Coronary artery (tissue), 2 donors: ENCODE data around the gene METTL1.

ENCODE experiments used
- DNase-seq: peaks from one replicate; pipeline ENCODE4 v3.0.0-alpha.2; 2017; ENCODE audit warnings: low spot score
- H3K27ac ChIP-seq, 2 donors: fragments of 200-600 bp; sonication (generic); one replicate each; pipeline ENCODE4 v1.5.1; 2016 to 2019
- H3K4me3 ChIP-seq: fragments of 200-600 bp; sonication (generic); 2 replicates; pipeline ENCODE4 v1.5.1; 2016; ENCODE audit warnings: mild to moderate bottlenecking, moderate library complexity
- TF ChIP-seq, protein P1 (sequence below): fragments of 200-600 bp; sonication (generic); IDR thresholded peaks from one replicate; pipeline ENCODE4 v1.5.1; 2019; ENCODE audit warnings: antibody characterized with exemption

Gene METTL1

DNA sequence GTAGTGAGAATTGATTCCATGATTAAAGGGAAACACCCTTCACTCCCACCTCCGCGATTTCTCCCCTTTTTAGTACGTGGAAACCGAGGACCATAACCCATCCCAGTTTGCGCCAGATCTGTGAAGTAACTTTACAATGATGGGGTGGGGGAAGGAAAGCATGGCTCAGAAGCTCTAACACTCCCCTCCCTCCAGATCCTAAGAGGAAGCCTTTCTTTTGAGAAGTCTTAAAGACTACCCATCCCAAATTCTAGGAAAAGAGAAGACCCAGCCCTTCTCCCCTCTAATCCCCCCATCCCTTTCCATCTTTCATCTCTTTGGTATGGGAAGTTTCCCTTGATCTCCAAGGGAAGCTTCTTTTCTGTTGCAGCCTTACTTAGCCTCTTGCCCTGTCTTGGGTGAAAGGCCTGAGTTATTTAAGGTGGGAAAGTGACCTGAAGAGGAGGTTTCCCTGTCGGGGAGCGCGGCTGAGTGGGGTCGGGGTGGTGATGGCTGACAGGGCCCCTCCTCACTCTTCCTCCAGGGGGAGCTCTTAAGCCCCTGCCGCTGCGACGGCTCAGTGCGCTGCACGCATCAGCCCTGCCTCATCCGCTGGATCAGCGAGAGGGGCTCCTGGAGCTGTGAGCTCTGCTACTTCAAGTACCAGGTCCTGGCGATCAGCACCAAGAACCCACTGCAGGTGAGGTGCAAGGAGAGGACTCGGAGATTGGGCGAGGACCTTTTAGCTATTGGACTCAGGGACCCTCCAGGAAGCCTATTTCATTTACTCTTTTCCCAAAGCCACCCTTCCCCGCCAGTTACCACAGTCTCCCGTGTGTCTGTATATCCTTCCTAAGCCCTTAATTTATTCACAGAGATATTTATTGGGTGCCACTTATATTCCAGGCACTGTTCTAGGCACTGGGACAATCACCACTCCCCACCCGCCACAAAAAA, 15.2 kb downstream of the METTL1 start:
- no peak overlapping the region for H3K27ac ChIP-seq
- DNase-seq: no peak

DNA sequence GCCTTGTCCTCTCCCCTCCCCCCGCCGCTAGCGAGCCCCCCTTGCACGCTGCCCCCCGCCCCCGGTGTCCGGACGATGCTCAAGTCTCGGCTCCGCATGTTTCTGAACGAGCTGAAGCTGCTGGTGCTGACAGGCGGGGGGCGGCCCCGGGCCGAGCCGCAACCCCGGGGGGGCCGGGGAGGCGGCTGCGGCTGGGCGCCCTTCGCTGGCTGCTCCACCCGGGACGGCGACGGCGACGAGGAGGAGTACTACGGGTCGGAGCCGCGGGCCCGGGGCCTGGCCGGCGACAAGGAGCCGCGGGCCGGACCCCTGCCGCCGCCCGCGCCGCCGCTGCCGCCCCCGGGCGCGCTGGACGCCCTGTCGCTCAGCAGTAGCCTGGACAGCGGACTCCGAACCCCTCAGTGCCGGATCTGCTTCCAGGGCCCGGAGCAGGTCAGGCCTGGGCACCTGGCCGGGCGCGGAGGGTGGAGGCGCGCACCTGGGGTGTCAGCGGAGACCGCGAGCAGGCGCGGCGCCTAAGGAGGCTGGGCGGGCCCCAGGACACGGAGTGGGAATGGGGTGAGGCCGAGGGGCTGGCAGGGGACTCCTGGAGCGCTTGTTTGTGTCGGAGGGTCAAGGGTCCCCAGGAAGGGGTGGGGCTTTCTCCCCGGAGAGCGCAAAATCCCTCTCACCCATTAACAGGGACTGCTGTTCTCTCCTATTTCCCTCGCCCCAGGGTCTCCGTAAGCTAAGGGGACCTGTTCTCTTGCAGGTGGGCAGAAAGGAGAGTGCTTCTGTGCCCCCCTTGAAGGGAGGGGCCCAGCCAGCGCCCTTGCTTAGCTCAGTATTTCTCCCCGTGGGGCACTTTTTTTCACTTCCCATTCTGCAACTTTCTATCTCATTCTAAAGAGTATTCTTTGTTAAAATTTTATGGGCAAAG, 16.2 kb downstream of the METTL1 start:
- H3K27ac ChIP-seq: peak overlapping the region in 1 of 2 donors; percentile 64
- peak overlapping the region; percentile 89 for H3K4me3 ChIP-seq
- TF ChIP-seq, protein P1, sequence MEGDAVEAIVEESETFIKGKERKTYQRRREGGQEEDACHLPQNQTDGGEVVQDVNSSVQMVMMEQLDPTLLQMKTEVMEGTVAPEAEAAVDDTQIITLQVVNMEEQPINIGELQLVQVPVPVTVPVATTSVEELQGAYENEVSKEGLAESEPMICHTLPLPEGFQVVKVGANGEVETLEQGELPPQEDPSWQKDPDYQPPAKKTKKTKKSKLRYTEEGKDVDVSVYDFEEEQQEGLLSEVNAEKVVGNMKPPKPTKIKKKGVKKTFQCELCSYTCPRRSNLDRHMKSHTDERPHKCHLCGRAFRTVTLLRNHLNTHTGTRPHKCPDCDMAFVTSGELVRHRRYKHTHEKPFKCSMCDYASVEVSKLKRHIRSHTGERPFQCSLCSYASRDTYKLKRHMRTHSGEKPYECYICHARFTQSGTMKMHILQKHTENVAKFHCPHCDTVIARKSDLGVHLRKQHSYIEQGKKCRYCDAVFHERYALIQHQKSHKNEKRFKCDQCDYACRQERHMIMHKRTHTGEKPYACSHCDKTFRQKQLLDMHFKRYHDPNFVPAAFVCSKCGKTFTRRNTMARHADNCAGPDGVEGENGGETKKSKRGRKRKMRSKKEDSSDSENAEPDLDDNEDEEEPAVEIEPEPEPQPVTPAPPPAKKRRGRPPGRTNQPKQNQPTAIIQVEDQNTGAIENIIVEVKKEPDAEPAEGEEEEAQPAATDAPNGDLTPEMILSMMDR: no peak
- no peak for DNase-seq

More for the DNA sequence above, 15.2 kb downstream of the METTL1 start:
- H3K4me3 ChIP-seq: peak overlapping the region; percentile 8
- TF ChIP-seq, protein P1: no peak

DNA sequence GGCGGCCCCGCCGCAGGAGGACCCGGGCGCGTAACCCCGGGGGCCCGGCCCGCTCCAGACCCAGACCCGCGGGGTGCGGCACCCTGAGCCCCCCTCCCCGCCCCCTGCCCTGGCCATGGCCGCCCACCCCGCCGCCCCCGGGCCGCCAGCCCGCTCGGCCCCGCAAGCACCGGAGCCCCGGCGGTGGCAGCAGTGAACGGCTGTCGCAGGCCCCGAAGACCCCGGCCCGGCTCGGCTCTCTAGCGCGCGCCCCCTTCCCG, 16.8 kb downstream of the METTL1 start:
- TF ChIP-seq, protein P1: no peak
- Histone ChIP-seq H3K27ac (peak overlapping the region in 1 of 2 donors; percentile 64), H3K4me3 (peak overlapping the region; percentile 89)
- no peak for DNase-seq

DNA sequence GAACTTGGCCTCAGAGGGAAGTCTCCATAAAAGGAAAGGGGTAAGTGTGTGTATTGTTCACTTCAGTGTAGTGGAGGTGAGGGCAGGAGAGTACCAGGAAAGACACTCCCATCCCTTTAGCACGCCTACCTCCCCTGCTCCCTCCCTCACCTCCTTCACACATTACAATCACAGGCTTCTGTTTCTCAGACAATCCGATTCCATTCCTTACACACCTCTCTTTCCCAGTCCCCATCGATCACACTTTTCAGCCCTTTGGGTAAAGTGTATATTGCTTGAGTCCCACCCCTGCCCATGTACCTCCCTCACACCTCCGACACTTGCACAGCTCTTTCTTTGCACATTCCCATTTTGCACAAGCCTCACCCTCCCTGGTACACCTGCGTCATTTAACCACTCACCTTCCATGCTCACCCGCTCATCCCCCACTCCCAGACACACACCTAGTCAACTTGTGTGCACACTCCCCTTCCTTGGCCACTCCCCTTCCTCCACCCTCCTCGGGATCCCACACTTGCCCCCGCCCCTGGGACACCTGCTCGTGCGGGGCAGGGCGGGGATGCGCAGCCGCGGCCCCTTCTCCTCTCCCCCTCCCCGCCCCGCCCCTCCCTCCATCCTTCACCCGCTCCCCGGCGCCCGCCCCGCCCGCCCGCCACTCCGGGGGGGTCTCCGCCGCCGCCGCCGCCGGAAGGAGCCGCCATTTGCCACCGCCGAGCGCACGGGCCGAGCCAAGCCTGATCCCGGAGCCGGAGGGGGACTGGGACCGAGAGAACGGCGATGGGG, 17.3 kb downstream of the METTL1 start, which contains the start of gene MARCHF9:
Gene MARCHF9 (plus strand): TSS at position 693 of the 783 bp plus-strand sequence. CDS start 426 bp downstream, outside the sequence.
- TF ChIP-seq, protein P1: no peak
- H3K27ac ChIP-seq: peak within 1 kb of the TSS in 1 of 2 donors; percentile 64
- peak within 1 kb of the TSS; percentile 89 for H3K4me3 ChIP-seq
- no peak for DNase-seq

DNA sequence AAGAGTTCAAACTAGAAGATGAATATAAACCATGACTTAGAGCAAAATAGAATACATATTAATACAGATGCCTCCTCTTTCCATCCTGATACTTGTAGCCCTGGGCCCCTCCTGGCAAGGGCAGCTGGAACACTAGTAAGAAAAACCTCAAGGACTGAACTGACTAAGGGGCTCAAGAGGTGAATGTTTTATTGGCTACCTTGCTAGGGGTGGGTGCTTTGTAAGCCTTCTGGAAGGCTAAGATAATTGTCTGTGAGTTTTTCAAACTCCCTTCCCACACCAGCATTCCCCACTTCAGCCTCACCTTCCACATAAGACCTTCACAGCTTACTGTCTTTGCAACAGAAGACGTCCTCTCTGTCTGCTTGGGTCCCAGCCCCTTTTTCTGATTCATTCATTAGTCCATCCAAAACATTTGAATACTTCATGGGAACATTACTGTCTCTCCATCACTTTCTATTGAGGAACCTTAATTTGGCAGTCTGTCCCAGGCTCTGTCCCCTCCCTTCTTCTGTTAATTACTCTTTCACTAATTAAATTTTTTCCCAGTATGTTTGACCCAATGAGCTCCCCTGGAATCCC, 18.1 kb downstream of the METTL1 start:
- Histone ChIP-seq H3K4me3 (no peak overlapping the region), H3K27ac (no peak overlapping the region)
- TF ChIP-seq, protein P1: no peak
- DNase-seq: no peak

DNA sequence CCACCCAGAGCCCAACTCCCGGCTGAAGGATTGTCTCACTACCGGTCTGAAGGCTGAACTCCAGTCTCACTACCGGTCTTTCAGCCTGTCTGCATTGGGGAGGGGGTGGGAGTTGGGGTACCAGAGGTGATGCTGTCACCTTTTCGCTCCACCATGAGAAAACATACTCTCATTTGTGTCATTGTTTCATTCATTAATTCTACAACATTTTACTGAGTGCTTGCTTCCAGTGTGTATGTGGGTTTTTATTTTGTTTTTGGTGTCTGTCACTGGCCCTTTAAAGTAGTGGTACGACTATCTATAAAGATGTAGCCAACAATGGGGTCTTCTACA, 19.3 kb downstream of the METTL1 start:
- DNase-seq: no peak
- Histone ChIP-seq H3K4me3 (peak overlapping the region; percentile 80), H3K27ac (peak overlapping the region; percentile 54 to 91)
- TF ChIP-seq, protein P1: no peak
